ENCODE results near the gene IFNB1.

GRCh38 chr9:21080793-21081192, 3.1 kb upstream of the IFNB1 start:
- TF ChIP-seq CTCF (IDR thresholded peaks at IDR 0.05) (no peak), POLR2A (IDR thresholded peaks at IDR 0.05) (no peak), POLR2AphosphoS5 (IDR thresholded peaks at IDR 0.05) (no peak)
